Activated CD8-positive, alpha-beta memory T cell treated with anti-CD3 and anti-CD28 coated beads, Interleukin-2, amount 50 U/mL, for 4 hours (primary cell): ENCODE measurements around the gene PGS1.

Source experiments
- DNase-seq: peaks from one replicate; pipeline ENCODE4 v3.0.0-alpha.2; 2020

Gene PGS1

GRCh38 chr17:78365561-78366108, 12.8 kb upstream of the PGS1 start:
- no peak for DNase-seq

- no peak for DNase-seq
Observed at GRCh38 chr17:78366109-78366848, 12.2 kb upstream of the PGS1 start.

- no peak for DNase-seq
Observed at GRCh38 chr17:78367193-78367592, 11.3 kb upstream of the PGS1 start.

GRCh38 chr17:78368348-78368747, 10.1 kb upstream of the PGS1 start:
- DNase-seq: no peak

DNA sequence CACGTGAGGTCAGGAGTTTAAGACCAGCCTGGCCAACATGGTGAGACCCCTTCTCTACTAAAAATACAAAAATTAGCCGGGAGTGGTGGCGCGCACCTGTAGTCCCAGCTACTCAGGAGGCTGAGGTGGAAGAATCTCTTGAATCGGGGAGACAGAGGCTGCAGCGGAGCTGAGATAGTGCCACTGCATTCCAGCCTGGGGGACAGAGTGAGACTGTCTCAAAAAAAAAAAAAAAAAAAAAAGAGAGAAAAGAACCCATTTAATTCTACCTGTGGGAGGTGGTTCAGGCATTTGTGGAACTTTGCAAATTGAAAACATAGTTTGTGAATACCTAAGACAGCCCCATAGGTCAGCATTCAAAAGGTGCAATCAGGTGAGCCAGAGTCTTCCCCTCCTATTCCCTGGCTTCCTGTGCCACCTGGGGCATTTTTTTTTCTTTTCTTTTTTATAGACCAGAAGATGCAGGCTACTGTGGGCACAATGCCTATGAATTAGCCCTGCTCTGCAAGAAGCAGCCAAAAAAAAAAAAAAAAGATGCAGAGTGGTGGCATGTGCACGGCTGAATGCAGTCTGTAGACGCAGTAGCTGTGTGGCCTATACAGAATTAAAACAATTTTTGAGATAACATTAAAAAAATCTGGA, 9.5 kb upstream of the PGS1 start:
- DNase-seq: no peak

DNA sequence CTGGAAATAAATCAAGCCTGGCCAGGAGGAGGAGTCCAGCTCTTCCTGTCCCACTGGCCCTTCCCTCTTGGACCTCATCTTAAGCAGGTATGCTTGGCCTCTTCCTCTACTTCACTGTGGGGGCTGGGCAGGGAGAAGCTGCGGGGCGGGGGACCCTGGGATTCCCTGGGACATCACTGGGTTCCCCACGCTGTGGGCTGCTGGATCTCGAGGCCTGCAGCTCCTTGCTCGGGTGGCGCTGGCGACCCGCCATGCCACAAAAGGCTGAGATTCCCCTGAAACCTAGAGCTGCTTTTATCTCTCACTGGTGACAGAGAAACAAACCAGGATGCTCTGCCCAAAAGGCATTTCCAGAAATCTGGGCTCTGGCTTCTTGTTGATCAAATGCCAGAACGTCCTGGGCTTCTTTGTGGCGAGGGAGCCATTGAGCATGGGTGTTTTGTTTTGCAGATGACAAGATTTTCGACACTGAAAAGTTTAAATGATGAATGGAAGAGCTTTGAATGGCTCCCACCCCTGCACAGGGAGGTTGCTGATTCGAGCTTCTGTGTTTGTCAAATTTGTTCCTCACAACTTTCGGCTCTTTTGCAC, 8.6 kb upstream of the PGS1 start:
- no peak for DNase-seq

DNA sequence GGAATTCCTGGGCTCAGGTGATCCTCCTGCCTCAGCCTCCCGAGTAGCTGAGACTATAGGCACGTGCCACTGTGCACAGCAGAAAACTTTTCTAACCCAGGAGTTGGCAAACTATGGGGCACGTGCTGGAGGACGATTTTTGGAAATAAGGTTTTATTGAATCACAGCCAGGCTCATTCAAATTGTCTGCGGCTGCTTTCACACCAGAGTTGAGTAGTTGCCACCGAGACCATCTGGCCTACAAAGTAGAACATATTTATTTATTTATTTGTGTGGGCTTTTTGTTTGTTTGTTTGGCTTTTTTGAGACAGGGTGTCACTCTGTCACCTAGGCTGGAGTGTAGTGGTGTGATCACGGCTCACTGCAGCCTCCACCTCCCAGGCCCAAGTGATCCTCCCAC, 7.4 kb upstream of the PGS1 start:
- no peak for DNase-seq

DNA sequence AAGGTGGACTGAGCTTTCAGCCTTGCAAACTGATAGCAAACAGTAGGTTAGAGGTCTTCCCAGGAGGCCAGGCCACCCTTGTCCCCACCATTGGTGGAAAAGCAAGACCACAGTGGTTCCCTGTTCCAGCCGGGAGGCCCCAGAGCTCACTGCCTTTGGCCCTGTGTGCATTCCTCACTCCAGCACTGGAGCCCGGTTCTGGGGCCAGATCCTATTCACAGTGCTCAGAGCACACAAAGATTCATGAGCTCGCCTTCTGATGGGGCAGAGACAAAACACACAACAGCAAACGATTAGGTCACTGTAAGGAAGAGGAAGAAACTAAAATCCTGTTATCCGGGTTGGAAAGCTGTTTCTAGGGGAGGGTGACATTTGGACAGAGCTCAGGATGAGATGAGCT, 5.6 kb upstream of the PGS1 start:
- DNase-seq: no peak

DNA sequence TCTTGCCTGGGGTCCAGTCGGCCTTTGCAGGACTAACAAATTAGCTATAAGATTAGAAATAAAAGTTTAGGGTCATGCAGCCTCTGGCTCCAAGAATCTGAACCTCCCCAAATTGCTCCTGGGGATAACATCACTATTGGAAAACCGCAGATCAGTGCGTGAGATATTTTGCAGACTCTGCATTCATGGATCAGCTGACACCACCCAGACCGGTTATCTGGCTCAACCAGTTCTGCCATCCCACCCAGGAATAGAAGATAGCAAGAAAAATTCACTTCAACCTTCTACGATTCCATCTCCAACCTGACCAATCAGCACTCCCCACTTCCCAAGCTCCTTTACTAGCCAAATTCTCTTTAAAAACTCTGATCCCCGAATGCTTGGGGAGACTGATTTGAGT, 4.3 kb upstream of the PGS1 start:
- DNase-seq: no peak

DNA sequence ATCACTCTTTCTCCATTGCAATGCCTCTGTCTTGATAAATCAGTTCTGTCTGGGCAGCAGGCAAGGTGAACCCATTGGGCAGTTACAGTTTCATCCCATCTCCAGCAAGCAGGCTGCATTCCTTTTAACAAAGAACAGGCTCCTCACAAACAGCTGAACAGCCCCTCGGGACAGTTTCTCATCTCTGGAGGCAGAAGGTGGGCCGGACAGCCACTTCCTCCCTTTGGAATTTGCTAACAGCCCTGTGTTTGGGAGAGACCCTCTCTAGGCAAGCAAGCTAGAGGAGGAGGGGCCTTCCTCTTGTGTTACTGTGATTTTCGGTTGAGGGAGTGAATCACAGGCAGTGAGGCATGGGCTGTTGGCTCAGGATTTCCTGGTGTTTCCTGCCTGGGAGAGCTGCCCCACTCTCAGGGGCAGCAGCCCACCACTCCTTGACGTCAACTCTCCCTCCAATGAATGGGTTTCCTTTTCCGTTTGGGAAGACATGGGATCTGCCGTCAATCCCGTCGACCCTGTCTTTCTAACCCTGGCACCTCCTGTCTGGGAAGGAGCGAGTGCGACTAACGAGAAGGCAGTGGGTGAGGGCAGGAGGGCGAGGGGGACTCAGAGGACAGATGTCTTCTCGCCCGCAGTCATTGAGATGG, 3.7 kb upstream of the PGS1 start:
- no peak for DNase-seq

GRCh38 chr17:78375401-78376151, 2.9 kb upstream of the PGS1 start:
- DNase-seq: no peak

- no peak for DNase-seq
Observed at GRCh38 chr17:78376161-78376560, 2.3 kb upstream of the PGS1 start.

GRCh38 chr17:78377858-78378224, 608 bp upstream of the PGS1 start:
- DNase-seq: no peak

- no peak for DNase-seq
Observed at GRCh38 chr17:78379131-78379491, 662 bp downstream of the PGS1 start.

- DNase-seq: no peak
Observed at GRCh38 chr17:78380370-78380769, 1.9 kb downstream of the PGS1 start.

- DNase-seq: peak; percentile 35
Observed at GRCh38 chr17:78381601-78382232, 3.3 kb downstream of the PGS1 start.

DNA sequence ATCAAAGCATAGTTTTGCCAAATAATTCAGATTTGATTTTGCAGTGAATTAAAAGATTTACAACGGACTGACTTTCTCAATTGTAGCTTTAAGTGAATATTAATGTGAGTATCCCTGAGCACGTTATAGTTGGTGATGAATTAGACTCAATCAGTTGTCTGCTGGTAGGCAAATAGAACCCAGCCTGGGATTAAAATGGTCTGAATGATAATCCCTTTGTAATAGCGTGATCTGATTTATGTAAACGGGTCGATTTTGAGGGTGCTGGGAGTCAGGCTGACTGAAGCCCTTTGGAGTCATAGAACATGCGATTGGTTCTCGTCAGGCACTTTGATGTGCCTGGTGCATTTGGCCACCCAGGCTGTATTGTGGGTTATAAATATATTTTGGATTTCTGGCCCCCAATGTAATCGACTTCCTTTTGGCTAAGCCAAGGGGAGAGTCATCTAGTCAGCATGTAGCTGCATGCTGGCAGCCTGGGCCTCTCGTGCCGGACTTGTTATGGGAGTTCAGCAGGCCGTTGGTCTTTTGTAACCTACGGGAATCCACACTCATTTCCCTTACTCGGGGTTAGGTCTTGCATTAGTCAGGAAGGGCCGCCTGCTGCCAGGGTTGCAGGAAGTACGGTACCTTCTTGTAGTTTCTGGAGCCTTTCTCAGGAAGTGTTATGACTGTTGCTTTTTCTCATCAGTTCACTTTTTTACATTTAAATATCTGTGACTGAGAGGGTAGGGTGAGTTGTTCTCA, 5.4 kb downstream of the PGS1 start:
- peak; percentile 25 for DNase-seq

- no peak for DNase-seq
Observed at GRCh38 chr17:78384479-78385175, 6.2 kb downstream of the PGS1 start.

- DNase-seq: no peak
Observed at GRCh38 chr17:78387977-78388941, 9.8 kb downstream of the PGS1 start.
